Renal pelvis (tissue), 4 donors: ENCODE measurements around the gene ANO4. TPM values are rescaled to one million over a fixed set of nuclear protein-coding genes. Genes with fewer than 3 reads are reported as not detected.
"Not testable (repeated sequence)": the region's sequence is repeated elsewhere in the genome, so short reads cannot be mapped to it uniquely, and the experiment has no call there.

Source experiments
- DNase-seq: peaks from one replicate; pipeline ENCODE4 v3.0.0-alpha.2; 2013
- polyA plus RNA-seq, 3 donors: library from polyadenylated mRNA; unstranded; fragments of 120-200 nt; gene quantifications; one replicate each; pipeline ENCODE4 v1.2.1, GENCODE V29; 2013; ENCODE audit not compliant: insufficient read length in 3 of 3

The ANO4 gene
- polyA plus RNA-seq, 3 donors, result 1.3 to 1.7 (median 1.5) TPM

DNA sequence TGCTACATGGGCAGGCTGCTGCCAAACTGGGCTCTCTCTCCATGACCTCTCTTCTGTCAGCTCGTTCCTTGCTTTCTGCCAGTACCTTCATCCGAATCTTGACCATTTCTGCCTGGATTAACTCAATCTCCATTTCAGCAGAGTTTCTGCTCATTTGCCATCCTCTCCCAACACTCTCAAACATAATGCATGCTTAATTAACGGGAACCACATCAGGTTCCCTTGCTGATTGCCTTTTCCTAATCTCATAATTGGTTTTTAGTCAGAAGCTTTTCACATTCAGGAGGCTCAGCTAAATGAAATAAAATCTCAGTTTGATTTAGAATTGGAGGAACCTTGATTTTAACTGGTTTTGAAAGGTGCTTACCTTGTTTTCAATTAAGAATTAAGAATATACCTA lies 288.1 kb downstream of the ANO4 start:
- DNase-seq, result no peak

GRCh38 chr12:101086490-101087135 lies 292.0 kb downstream of the ANO4 start:
- no peak for DNase-seq

DNA sequence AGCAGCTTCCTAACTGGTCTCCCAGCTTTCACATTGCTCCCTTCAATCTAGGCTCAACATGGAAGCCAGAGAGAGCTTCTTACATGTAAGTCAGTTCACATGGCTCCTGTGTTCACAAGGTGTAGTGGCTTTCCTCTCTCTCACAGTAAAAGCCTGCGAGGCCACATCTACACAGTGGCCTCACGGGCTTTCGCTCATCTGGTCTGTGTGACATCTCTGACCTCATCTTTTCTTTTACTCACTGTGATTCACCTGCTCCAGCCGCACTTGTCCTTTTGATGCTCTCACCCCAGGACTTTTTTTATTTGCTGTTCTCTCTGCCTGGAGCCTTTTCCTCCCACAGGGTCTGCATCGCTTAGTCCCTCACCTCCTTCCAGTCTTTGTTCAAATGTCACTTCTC lies 293.3 kb downstream of the ANO4 start:
- no peak for DNase-seq

- DNase-seq, result no peak
Measured at GRCh38 chr12:101089271-101089670, 294.7 kb downstream of the ANO4 start.

DNA sequence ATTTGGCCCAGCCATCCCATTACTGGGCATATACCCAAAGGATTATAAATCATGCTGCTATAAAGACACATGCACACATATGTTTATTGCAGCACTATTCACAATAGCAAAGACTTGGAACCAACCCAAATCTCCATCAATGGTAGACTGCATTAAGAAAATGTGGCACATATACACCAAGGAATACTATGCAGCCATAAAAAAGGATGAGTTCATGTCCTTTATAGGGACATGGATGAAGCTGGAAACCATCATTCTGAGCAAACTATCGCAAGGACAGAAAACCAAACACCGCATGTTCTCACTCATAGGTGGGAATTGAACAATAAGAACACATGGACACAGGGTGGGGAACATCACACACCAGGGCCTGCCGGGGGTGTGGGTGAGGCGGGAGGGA lies 295.6 kb downstream of the ANO4 start:
- DNase-seq, result not testable (repeated sequence)

DNA sequence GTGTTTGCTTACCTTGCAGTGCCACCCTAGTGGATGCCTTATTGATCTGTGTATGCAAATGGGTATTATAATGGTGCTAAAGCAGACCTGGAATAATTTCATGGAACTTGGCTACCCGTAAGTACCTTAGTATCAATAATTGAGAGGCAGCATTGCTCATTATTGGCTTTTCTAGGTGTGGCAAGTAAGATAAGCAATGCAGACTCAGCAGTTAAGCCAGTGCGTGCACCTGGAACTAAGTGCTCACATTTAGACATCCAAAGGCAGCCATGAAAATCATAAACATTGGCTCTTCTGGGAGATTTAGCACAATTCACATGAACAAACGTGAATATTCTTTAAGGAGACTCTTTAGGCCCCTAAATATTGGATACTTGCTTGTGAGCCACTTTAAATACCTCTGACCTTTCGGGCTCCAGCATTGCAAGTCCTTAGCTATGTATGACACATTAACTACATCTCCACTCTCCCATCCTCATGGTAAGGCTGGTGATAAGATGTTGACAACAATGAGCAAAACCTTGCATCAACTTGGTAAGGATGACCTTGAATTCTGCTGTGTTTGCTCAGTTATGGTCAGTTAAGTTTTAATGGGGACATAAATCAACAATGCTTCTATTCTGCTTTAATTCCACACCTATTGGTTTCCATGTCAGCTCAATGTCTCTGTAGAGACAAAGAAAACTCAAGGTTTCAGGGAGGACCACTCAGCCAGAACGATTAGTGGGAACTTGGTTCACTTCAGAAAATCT lies 303.4 kb downstream of the ANO4 start:
- peak; percentile 89 for DNase-seq

DNA sequence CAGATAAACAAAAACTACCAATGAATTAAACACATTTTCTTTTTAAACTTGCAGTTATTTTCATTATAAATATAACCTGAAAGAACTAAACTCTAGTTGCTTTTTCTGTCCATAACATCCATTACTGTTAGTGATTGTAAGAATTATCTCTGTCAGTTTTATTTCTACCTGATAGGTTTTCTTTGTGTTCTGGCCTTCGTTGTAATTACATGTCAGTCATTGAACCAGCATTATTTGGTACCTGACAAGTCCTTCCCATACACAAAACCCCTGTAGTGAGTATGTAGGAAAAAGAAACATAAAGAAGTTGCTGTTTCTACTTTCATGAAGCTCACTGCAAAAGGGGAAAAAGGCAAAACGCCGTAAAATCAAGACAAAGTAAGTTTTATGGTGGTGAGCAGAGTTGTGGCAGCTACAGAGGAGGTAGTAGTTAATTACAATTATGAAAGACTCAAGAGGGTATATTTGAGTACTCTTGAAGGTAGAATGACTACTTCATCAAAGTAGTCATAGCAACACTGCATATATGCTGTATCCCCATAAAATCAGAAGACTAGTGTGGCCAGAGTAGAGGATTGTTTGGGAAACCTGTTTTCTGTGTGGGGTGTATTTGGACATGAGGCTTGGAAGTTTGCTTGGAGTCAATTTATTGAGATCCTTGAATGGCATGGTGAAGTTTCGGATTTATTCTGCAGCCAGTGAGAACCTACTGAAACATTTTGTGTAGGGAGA lies 312.6 kb downstream of the ANO4 start:
- no peak for DNase-seq

GRCh38 chr12:101108130-101108529 lies 313.6 kb downstream of the ANO4 start:
- DNase-seq, result no peak

GRCh38 chr12:101110866-101111265 lies 316.3 kb downstream of the ANO4 start:
- DNase-seq, result no peak

DNA sequence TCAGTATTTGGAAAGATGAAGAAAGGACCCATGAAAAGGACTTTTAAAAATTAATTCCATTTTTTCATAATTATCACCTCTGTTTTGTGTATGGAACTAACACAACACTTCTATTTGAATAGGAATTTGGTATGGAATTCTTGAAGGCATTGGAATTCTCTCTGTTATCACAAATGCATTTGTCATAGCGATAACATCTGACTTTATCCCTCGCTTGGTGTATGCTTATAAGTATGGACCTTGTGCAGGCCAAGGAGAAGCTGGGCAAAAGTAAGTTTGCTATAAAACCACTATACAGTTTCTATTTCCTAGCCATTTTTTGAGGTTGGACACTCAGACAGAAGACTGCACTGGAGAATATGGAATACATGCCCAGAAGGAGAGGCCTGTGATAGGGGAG lies 316.9 kb downstream of the ANO4 start:
- DNase-seq, result no peak

DNA sequence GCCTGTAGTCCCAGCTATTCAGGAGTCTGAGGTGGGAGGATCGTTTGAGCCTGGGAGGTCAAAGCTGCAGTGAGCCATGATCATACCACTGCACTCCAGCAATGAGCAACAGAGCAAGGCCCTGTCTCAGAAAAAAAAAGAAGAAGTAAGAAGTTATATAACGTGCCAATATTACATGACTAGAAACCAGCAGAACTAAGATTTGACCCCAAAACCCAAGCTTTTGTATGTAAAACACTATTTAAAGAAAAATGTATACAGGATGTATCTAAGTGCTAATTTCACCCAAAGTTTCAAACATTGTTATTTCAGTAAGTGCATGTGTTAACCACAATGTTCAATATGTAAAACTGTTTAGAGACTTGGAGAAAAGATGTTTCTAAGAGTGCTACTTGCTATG lies 320.8 kb downstream of the ANO4 start:
- DNase-seq, result no peak

- DNase-seq, result no peak
Measured at GRCh38 chr12:101116911-101117310, 322.3 kb downstream of the ANO4 start.

- no peak for DNase-seq
Measured at GRCh38 chr12:101117842-101118241, 323.3 kb downstream of the ANO4 start.

DNA sequence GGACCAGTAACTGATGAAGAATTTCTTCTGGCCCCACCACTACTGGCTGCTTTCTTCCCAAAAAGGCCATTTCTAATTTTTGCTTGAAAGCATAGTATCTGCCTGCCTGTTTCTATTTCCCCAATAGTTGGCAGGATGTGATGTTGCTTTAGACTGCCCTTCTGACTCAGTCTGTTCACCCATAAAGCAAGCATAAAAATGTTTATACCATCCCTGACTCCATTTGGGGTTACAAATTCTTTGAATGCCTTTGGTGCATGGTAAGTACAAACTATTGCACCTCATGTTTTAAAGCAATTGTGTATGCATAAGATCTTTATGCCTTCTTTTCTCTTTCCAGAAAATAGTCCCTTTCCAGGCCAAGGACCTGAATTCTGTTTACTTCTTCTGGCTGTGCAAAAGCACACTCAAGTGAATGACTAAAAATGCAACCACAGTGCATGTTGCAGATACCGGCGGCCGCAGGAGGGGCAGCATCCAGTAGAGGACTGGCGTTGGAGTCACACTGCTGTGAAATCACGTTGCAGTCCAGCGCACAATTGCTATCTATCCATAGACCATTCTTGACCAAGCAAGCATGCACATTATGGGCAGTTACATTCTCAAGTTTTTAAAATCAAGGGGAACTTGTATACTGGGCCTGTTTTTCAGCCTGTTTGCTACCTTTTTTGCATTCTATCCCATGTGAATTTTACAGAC lies 333.1 kb downstream of the ANO4 start:
- peak; percentile 14 for DNase-seq

DNA sequence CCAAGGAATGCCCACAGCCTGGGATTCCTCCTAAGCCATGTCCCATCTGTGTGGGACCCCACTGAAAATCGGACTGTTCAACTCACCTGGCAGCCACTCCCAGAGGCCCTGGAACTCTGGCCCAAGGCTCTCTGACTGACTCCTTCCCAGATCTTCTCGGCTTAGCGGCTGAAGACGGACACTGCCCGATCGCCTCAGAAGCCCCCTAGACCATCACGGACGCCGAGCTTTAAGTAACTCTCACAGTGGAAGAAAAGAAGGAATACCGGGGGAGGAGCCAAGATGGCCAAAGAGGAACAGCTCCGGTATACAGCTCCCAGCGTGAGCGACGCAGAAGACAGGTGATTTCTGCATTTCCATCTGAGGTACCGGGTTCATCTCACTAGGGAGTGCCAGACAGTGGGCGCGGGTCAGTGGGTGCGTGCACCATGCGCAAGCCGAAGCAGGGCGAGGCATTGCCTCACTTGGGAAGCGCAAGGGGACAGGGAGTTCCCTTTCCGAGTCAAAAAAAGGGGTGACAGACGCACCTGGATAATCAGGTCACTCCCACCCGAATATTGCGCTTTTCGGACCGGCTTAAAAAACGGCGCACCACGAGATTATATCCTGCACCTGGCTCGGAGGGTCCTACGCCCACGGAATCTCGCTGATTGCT lies 351.3 kb downstream of the ANO4 start:
- not testable (repeated sequence) for DNase-seq

DNA sequence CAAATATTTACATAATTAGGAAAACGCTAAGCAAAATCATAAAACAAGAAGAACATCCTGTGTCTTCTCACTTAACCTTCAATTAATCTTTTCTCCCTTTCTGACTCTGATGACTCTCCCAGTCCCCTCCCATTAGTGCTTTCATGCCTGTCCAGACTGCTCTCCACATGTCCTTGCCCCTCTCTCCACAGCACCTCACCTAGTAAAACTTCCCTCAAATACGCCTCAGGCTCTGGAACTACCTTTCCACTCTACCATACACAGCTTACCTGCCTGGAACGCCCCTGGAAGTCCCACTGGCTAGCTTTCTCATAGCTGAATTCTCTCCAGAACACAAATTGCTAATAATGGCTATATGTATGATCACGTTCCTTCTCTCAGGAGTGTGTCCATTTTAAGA lies 370.7 kb downstream of the ANO4 start:
- no peak for DNase-seq

GRCh38 chr12:101166866-101167265 lies 372.3 kb downstream of the ANO4 start:
- no peak for DNase-seq

- DNase-seq, result no peak
Measured at GRCh38 chr12:101168001-101168400, 373.4 kb downstream of the ANO4 start.

GRCh38 chr12:101172316-101172715 lies 377.7 kb downstream of the ANO4 start:
- DNase-seq, result peak; percentile 1

DNA sequence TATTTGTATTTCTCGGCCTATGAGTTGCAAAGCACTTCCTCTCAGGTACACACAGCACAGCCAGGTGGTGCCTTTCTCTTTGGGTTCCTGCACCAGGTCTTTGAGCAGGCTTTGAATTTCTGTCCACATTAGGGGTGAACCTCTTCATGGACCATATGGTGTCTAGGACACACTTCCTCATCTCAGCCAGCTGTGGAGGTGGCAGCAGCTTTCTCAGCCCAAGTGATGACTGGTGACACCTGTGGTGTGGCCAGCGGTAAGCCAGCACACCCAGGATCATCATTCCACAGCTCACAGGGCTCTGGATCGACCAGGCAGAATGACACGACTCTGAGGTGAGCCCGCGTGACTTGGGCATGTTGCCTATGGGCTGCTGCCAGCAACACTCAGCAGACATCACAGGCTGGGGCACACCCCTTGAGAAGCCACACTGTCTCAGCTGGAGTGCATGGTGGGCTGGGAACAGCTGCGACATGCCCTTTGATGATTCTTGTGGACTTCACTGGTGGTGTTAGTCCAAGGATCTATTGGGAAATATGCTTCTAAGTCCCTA lies 378.7 kb downstream of the ANO4 start:
- DNase-seq, result no peak

GRCh38 chr12:101174541-101174940 lies 380.0 kb downstream of the ANO4 start:
- no peak for DNase-seq
